ENCODE measurements around the gene PAPOLB.
A peak's percentile ranks its signal among the peaks of the same experiment; 100 is the strongest.

Gene PAPOLB

GRCh38 chr7:4866528-4867496 lies 5.0 kb upstream of the PAPOLB start:
- H3K9me3 ChIP-seq (ENCODE audit: control insufficient read depth, insufficient read depth, low read length): peaks cover 3% of the 10 kb centered on the region; the same call in 1 of the 2 replicates
- no peaks in the 10 kb centered on the region for H3K4me1 ChIP-seq (ENCODE audit: insufficient read depth, low read length)
- no peak overlapping the region for H3K9ac ChIP-seq (ENCODE audit: low read depth, low read length)
- H3K36me3 ChIP-seq (ENCODE audit: insufficient read depth, low read length): no peaks in the 10 kb centered on the region

- peaks cover 3% of the 10 kb centered on the region; the same call in 1 of the 2 replicates for H3K9me3 ChIP-seq (ENCODE audit: control insufficient read depth, insufficient read depth, low read length)
- H3K4me1 ChIP-seq (ENCODE audit: insufficient read depth, low read length): no peaks in the 10 kb centered on the region
- peak overlapping the region; percentile 57; the same call in 1 of the 2 replicates for H3K9ac ChIP-seq (ENCODE audit: low read depth, low read length)
- no peaks in the 10 kb centered on the region for H3K36me3 ChIP-seq (ENCODE audit: insufficient read depth, low read length)
Observed at GRCh38 chr7:4862156-4862555, 326 bp upstream of the PAPOLB start.

GRCh38 chr7:4861227-4861626 lies 603 bp downstream of the PAPOLB start:
- H3K9ac ChIP-seq (ENCODE audit: low read depth, low read length): peak overlapping the region; percentile 57; the same call in 1 of the 2 replicates
- H3K36me3 ChIP-seq (ENCODE audit: insufficient read depth, low read length): no peaks in the 10 kb centered on the region
- peaks cover 3% of the 10 kb centered on the region; the same call in 1 of the 2 replicates for H3K9me3 ChIP-seq (ENCODE audit: control insufficient read depth, insufficient read depth, low read length)
- H3K4me1 ChIP-seq (ENCODE audit: insufficient read depth, low read length): no peaks in the 10 kb centered on the region

- no peaks in the 10 kb centered on the region for H3K4me1 ChIP-seq (ENCODE audit: insufficient read depth, low read length)
- no peaks in the 10 kb centered on the region for H3K9me3 ChIP-seq (ENCODE audit: control insufficient read depth, insufficient read depth, low read length)
- no peaks in the 10 kb centered on the region for H3K36me3 ChIP-seq (ENCODE audit: insufficient read depth, low read length)
- H3K9ac ChIP-seq (ENCODE audit: low read depth, low read length): no peak overlapping the region
Observed at GRCh38 chr7:4857189-4857588, 4.6 kb downstream of the PAPOLB start.

- no peaks in the 10 kb centered on the region; the same call in 1 of the 2 replicates for H3K9me3 ChIP-seq (ENCODE audit: control insufficient read depth, insufficient read depth, low read length)
- H3K4me1 ChIP-seq (ENCODE audit: insufficient read depth, low read length): no peaks in the 10 kb centered on the region
- H3K9ac ChIP-seq (ENCODE audit: low read depth, low read length): no peak overlapping the region
- no peaks in the 10 kb centered on the region for H3K36me3 ChIP-seq (ENCODE audit: insufficient read depth, low read length)
Observed at GRCh38 chr7:4856336-4857057, 5.3 kb downstream of the PAPOLB start.

- Histone ChIP-seq H3K4me1 (ENCODE audit: insufficient read depth, low read length) (no peaks in the 10 kb centered on the region), H3K9me3 (ENCODE audit: control insufficient read depth, insufficient read depth, low read length) (no peaks in the 10 kb centered on the region; the same call in none of the 2 replicates), H3K36me3 (ENCODE audit: insufficient read depth, low read length) (no peaks in the 10 kb centered on the region), H3K9ac (ENCODE audit: low read depth, low read length) (no peak overlapping the region)
Observed at GRCh38 chr7:4854916-4855315, 6.9 kb downstream of the PAPOLB start.

- H3K9me3 ChIP-seq (ENCODE audit: control insufficient read depth, insufficient read depth, low read length): no peaks in the 10 kb centered on the region; the same call in none of the 2 replicates
- no peaks in the 10 kb centered on the region for H3K4me1 ChIP-seq (ENCODE audit: insufficient read depth, low read length)
Observed at GRCh38 chr7:4851459-4852422, 10.1 kb downstream of the PAPOLB start.

GRCh38 chr7:4850262-4850795 lies 11.5 kb downstream of the PAPOLB start:
- Histone ChIP-seq H3K36me3 (ENCODE audit: insufficient read depth, low read length) (no peaks in the 10 kb centered on the region), H3K9me3 (ENCODE audit: control insufficient read depth, insufficient read depth, low read length) (no peaks in the 10 kb centered on the region; the same call in none of the 2 replicates), H3K4me1 (ENCODE audit: insufficient read depth, low read length) (no peaks in the 10 kb centered on the region), H3K9ac (ENCODE audit: low read depth, low read length) (no peak overlapping the region)

More at GRCh38 chr7:4851459-4852422, 10.1 kb downstream of the PAPOLB start:
- no peak overlapping the region for H3K9ac ChIP-seq (ENCODE audit: low read depth, low read length)
- H3K36me3 ChIP-seq (ENCODE audit: insufficient read depth, low read length): no peaks in the 10 kb centered on the region

- no peaks in the 10 kb centered on the region for H3K36me3 ChIP-seq (ENCODE audit: insufficient read depth, low read length)
- no peaks in the 10 kb centered on the region; the same call in none of the 2 replicates for H3K9me3 ChIP-seq (ENCODE audit: control insufficient read depth, insufficient read depth, low read length)
- H3K9ac ChIP-seq (ENCODE audit: low read depth, low read length): no peak overlapping the region
- H3K4me1 ChIP-seq (ENCODE audit: insufficient read depth, low read length): no peaks in the 10 kb centered on the region
Observed at GRCh38 chr7:4849390-4849789, 12.4 kb downstream of the PAPOLB start.

- Histone ChIP-seq H3K4me1 (ENCODE audit: insufficient read depth, low read length) (no peaks in the 10 kb centered on the region), H3K9me3 (ENCODE audit: control insufficient read depth, insufficient read depth, low read length) (no peaks in the 10 kb centered on the region; the same call in 1 of the 2 replicates), H3K36me3 (ENCODE audit: insufficient read depth, low read length) (no peaks in the 10 kb centered on the region), H3K9ac (ENCODE audit: low read depth, low read length) (peak overlapping the region; percentile 41; the same call in 1 of the 2 replicates)
Observed at GRCh38 chr7:4845740-4846142, 16.1 kb downstream of the PAPOLB start.

GRCh38 chr7:4842319-4843064 lies 19.3 kb downstream of the PAPOLB start:
- Histone ChIP-seq H3K9me3 (ENCODE audit: control insufficient read depth, insufficient read depth, low read length) (no peaks in the 10 kb centered on the region), H3K9ac (ENCODE audit: low read depth, low read length) (no peak overlapping the region), H3K4me1 (ENCODE audit: insufficient read depth, low read length) (no peaks in the 10 kb centered on the region), H3K36me3 (ENCODE audit: insufficient read depth, low read length) (no peaks in the 10 kb centered on the region)

- H3K9me3 ChIP-seq (ENCODE audit: control insufficient read depth, insufficient read depth, low read length): no peaks in the 10 kb centered on the region
- no peaks in the 10 kb centered on the region for H3K36me3 ChIP-seq (ENCODE audit: insufficient read depth, low read length)
- no peaks in the 10 kb centered on the region for H3K4me1 ChIP-seq (ENCODE audit: insufficient read depth, low read length)
- H3K9ac ChIP-seq (ENCODE audit: low read depth, low read length): no peak overlapping the region
Observed at GRCh38 chr7:4841836-4842235, 20.0 kb downstream of the PAPOLB start.
